ENCODE measurements around the gene NFE2L3. TPM values are rescaled to one million over a fixed set of nuclear protein-coding genes. Genes with fewer than 3 reads are reported as not detected.

NFE2L3 gene
- total and polyA plus RNA-seq, 12 donors, result 0.16 to 4.9 (median 0.83) TPM

GRCh38 chr7:26105931-26106330, 46.1 kb upstream of the NFE2L3 start:
- Histone ChIP-seq H3K4me1 (replicated peaks in 1 of 2) (no peaks in the 10 kb centered on the region), H3K9me3 (replicated peaks in 1 of 3) (no peaks in the 10 kb centered on the region), H3K4me3 (no peak overlapping the region), H3K27me3 (no peaks in the 10 kb centered on the region), H3K36me3 (replicated peaks in 1 of 2) (no peaks in the 10 kb centered on the region), H3K27ac (no peak overlapping the region)
- DNase-seq, result peak in 1 of 7 donors; percentile 35
- 87 to 95% (median 90%) methylated on average over 9 to 11 of the region's 11 CpGs for WGBS, 4 donors
- no peak for TF ChIP-seq POLR2A (IDR thresholded peaks at IDR 0.05)
- no peak for TF ChIP-seq CTCF (IDR thresholded peaks at IDR 0.05)
- intact Hi-C loops (cut with DNase I), result no loop called here

- TF ChIP-seq POLR2A (IDR thresholded peaks at IDR 0.05) (no peak), CTCF (IDR thresholded peaks at IDR 0.05) (no peak)
- Histone ChIP-seq H3K9me3 (replicated peaks in 1 of 3) (no peaks in the 10 kb centered on the region), H3K27ac (no peak overlapping the region), H3K27me3 (peaks cover 3% of the 10 kb centered on the region), H3K36me3 (replicated peaks in 1 of 2) (no peaks in the 10 kb centered on the region), H3K4me3 (no peak overlapping the region), H3K4me1 (replicated peaks in 1 of 2) (no peaks in the 10 kb centered on the region)
- 91 to 96% (median 93%) methylated on average over 6 of the region's 6 CpGs for whole genome bisulfite sequencing, 4 donors
- intact Hi-C loops (cut with DNase I), result no loop called here
- DNase-seq, result peak in 1 of 7 donors; percentile 9
Measured at GRCh38 chr7:26112203-26112740, 39.7 kb upstream of the NFE2L3 start.

- Histone ChIP-seq H3K27me3 (peaks cover 11% of the 10 kb centered on the region), H3K4me1 (replicated peaks in 1 of 2) (no peaks in the 10 kb centered on the region), H3K9me3 (replicated peaks in 1 of 3) (no peaks in the 10 kb centered on the region), H3K4me3 (no peak overlapping the region), H3K27ac (no peak overlapping the region), H3K36me3 (replicated peaks in 1 of 2) (no peaks in the 10 kb centered on the region)
- DNase-seq, result no peak
- intact Hi-C loops (cut with DNase I), result no loop called here
- no peak for TF ChIP-seq POLR2A (IDR thresholded peaks at IDR 0.05)
- no peak for TF ChIP-seq CTCF (IDR thresholded peaks at IDR 0.05)
- 75 to 86% (median 79%) methylated on average over 5 of the region's 5 CpGs for WGBS, 4 donors
Measured at GRCh38 chr7:26115650-26116049, 36.3 kb upstream of the NFE2L3 start.

GRCh38 chr7:26117142-26117807, 34.7 kb upstream of the NFE2L3 start:
- H3K4me1 ChIP-seq (replicated peaks in 1 of 2), result no peaks in the 10 kb centered on the region
- 56 to 69% (median 59%) methylated on average over 7 of the region's 7 CpGs for WGBS, 4 donors
- DNase-seq, result peak in 1 of 7 donors; percentile 29
- H3K27ac ChIP-seq, result no peak overlapping the region
- no peak overlapping the region for H3K4me3 ChIP-seq
- no peaks in the 10 kb centered on the region for H3K9me3 ChIP-seq (replicated peaks in 1 of 3)
- peaks cover 11% of the 10 kb centered on the region for H3K27me3 ChIP-seq
- no peaks in the 10 kb centered on the region for H3K36me3 ChIP-seq (replicated peaks in 1 of 2)
- intact Hi-C loops (cut with DNase I), result no loop called here
- TF ChIP-seq POLR2A (IDR thresholded peaks at IDR 0.05), result no peak
- TF ChIP-seq CTCF (IDR thresholded peaks at IDR 0.05), result no peak
